ENCODE results near the gene ATP11C. TPM values are rescaled to one million over a fixed set of nuclear protein-coding genes. Genes with fewer than 3 reads are reported as not detected.

The ATP11C gene
- total and polyA plus RNA-seq, 10 of the 15 experiments (the other 5 are each of a cell fraction or from before 2014, with no cell fraction given) = 16.2 to 44.0 (median 24.8) TPM

- no peak for TF ChIP-seq CUX1 (IDR thresholded peaks at IDR 0.05; ENCODE audit: insufficient replicate concordance, low read depth, low read length)
- TF ChIP-seq, protein P1, sequence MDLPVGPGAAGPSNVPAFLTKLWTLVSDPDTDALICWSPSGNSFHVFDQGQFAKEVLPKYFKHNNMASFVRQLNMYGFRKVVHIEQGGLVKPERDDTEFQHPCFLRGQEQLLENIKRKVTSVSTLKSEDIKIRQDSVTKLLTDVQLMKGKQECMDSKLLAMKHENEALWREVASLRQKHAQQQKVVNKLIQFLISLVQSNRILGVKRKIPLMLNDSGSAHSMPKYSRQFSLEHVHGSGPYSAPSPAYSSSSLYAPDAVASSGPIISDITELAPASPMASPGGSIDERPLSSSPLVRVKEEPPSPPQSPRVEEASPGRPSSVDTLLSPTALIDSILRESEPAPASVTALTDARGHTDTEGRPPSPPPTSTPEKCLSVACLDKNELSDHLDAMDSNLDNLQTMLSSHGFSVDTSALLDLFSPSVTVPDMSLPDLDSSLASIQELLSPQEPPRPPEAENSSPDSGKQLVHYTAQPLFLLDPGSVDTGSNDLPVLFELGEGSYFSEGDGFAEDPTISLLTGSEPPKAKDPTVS (IDR thresholded peaks at IDR 0.05; ENCODE audit: low read depth, low read length) = no peak
- TF ChIP-seq EZH2 (IDR thresholded peaks at IDR 0.05; ENCODE audit: borderline replicate concordance, control insufficient read depth, low read depth, low read length) = no peak
Measured at GRCh38 chrX:139882299-139882698, 50.6 kb downstream of the ATP11C start (continued).

GRCh38 chrX:139881572-139881971 is 51.3 kb downstream of the ATP11C start:
- ChIA-PET CTCF (no interaction called here), RAD21 (ENCODE audit: unreplicated experiment) (no interaction called here), SMC1A (ENCODE audit: uncharacterized antibody, unreplicated experiment) (interaction anchor here (0.7 to 1.1 kb wide), 3 partner anchors 9 to 34 kb away, joined by 3 to 5 read pairs (median 3); no protein-coding TSS in a partner anchor), POLR2A (no interaction called here)
- no peaks in the 10 kb centered on the region for H3K27me3 ChIP-seq (replicated peaks in 1 of 2; ENCODE audit: control insufficient read depth in 2 of 2, insufficient read depth in 2 of 2, low read length in 1 of 2)
- no peaks in the 10 kb centered on the region for H4K20me1 ChIP-seq (ENCODE audit: control insufficient read depth, insufficient read depth)
- peaks cover 14% of the 10 kb centered on the region for H3K79me2 ChIP-seq (ENCODE audit: control insufficient read depth, insufficient read depth, low read length)
- no peak for FAIRE-seq
- H2AFZ ChIP-seq (ENCODE audit: control insufficient read depth, low read depth, low read length) = no peak overlapping the region
- H3K36me3 ChIP-seq (ENCODE audit: control insufficient read depth in 2 of 2, insufficient read depth in 2 of 2, low read length in 1 of 2) = peaks cover 0 to 5% of the 10 kb centered on the region in 2 experiments; a peak in 2 of 4 replicates
- H3K27ac ChIP-seq (ENCODE audit: control insufficient read depth, insufficient read depth) = no peak overlapping the region
- BruUV-seq (replicated peaks) = no TSS peak
- no peak for DNase-seq (ENCODE audit: low read depth, low spot score)
- WGBS (ENCODE audit: insufficient coverage, insufficient replicate concordance, low lambda C conversion rate, missing lambda C conversion rate) = 95% methylated on average over 1 of the region's 1 CpG
- no peaks in the 10 kb centered on the region; the same call in 1 of the 2 replicates for H3K4me1 ChIP-seq (ENCODE audit: control insufficient read depth, insufficient read depth, low read length)
- no peak overlapping the region for H3K4me2 ChIP-seq (ENCODE audit: control insufficient read depth, insufficient read depth)
- in situ Hi-C loops (cut with MboI) (no loop called here), intact Hi-C loops (cut with micrococcal nuclease; ENCODE audit: unreplicated experiment) (no loop called here)
- TF ChIP-seq EZH2 (IDR thresholded peaks at IDR 0.05; ENCODE audit: borderline replicate concordance, control insufficient read depth, low read depth, low read length) (no peak), FOS (IDR thresholded peaks at IDR 0.05; ENCODE audit: borderline replicate concordance, extremely low read depth, insufficient read length) (no peak)
- TF ChIP-seq, protein P2, sequence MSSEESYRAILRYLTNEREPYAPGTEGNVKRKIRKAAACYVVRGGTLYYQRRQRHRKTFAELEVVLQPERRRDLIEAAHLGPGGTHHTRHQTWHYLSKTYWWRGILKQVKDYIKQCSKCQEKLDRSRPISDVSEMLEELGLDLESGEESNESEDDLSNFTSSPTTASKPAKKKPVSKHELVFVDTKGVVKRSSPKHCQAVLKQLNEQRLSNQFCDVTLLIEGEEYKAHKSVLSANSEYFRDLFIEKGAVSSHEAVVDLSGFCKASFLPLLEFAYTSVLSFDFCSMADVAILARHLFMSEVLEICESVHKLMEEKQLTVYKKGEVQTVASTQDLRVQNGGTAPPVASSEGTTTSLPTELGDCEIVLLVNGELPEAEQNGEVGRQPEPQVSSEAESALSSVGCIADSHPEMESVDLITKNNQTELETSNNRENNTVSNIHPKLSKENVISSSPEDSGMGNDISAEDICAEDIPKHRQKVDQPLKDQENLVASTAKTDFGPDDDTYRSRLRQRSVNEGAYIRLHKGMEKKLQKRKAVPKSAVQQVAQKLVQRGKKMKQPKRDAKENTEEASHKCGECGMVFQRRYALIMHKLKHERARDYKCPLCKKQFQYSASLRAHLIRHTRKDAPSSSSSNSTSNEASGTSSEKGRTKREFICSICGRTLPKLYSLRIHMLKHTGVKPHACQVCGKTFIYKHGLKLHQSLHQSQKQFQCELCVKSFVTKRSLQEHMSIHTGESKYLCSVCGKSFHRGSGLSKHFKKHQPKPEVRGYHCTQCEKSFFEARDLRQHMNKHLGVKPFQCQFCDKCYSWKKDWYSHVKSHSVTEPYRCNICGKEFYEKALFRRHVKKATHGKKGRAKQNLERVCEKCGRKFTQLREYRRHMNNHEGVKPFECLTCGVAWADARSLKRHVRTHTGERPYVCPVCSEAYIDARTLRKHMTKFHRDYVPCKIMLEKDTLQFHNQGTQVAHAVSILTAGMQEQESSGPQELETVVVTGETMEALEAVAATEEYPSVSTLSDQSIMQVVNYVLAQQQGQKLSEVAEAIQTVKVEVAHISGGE (CRISPR knock-in tag; IDR thresholded peaks at IDR 0.05) = no peak
- no peak for ATAC-seq
- no peaks in the 10 kb centered on the region for H3K9me3 ChIP-seq (replicated peaks; ENCODE audit: control insufficient read depth, insufficient read depth, low read length)
- no peak overlapping the region for H3K4me3 ChIP-seq
- no peak overlapping the region for H3K9ac ChIP-seq (ENCODE audit: control insufficient read depth, insufficient read depth, low read length)
